Left lobe of liver (tissue), 2 donors: Measurements from ENCODE around the gene B4GALNT3. TPM values are rescaled to one million over a fixed set of nuclear protein-coding genes. Genes with fewer than 3 reads are reported as not detected.

Experiments
- ATAC-seq: fragments of 200-7000 bp; cut with Tn5 transposase; one replicate; pipeline ENCODE4 v1.9.1; 2020; ENCODE audit warnings: mild to moderate bottlenecking, moderate library complexity
- DNase-seq: peaks from one replicate; pipeline ENCODE4 v3.0.0-alpha.2; 2020; ENCODE audit warnings: low spot score
- total RNA-seq: library from RNA; stranded (reverse); gene quantifications from one replicate; pipeline ENCODE4 v1.2.1, GENCODE V29; 2021
- donor health status: DM: no; HTN: no; CAD: no; lungs with moderate emphysema.
- donor health status: DM: no; HTN: yes; CAD: no.

Gene B4GALNT3
- total RNA-seq, 1 donor from 2014 or later, result 0.30 TPM

DNA sequence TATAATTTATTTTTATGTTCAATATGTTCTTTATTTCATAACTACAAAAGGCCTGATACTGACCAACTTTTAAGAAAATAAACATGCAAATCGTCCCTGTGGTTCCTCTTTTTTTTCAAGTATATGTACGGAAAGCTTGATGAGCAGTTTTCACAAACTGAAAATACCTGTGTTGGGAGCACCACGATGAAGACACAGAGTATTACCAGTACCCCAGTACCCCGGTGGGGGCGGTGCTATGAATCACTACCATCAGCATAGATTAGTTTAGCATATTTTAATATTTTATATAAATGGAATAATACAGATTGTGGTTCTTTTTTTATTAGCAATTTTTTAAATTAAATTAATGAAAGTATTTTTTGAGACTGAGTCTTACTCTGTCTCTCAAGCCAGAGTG lies 7.0 kb downstream of the B4GALNT3 start:
- no peak for ATAC-seq
- DNase-seq, result no peak

DNA sequence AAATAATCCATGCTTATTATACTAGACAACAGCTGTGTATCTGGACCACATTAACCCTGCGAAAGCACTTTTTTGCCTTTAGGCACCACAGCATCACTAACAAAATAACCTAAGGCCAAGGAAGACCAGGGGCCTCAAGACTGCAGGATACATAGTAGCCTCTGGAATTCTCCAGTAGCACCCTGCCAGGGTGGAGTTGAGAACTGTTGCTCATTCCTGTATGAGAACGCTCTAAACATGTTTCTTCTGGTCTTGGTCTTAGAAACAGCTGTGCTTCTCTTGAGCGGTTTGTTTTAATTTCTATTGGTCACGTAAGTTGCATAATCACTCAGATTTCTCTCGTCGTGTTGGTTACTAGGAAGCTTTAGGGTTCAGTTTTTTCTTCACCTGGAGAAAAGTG lies 7.9 kb downstream of the B4GALNT3 start:
- ATAC-seq (no peak), DNase-seq (no peak)

- no peak for DNase-seq
- ATAC-seq, result no peak
Observed at GRCh38 chr12:468671-469389, 9.1 kb downstream of the B4GALNT3 start.

GRCh38 chr12:470133-470532 lies 10.4 kb downstream of the B4GALNT3 start:
- ATAC-seq, result no peak
- DNase-seq, result no peak

GRCh38 chr12:473198-473597 lies 13.5 kb downstream of the B4GALNT3 start:
- ATAC-seq, result no peak
- no peak for DNase-seq

GRCh38 chr12:473863-474577 lies 14.3 kb downstream of the B4GALNT3 start:
- DNase-seq, result no peak

DNA sequence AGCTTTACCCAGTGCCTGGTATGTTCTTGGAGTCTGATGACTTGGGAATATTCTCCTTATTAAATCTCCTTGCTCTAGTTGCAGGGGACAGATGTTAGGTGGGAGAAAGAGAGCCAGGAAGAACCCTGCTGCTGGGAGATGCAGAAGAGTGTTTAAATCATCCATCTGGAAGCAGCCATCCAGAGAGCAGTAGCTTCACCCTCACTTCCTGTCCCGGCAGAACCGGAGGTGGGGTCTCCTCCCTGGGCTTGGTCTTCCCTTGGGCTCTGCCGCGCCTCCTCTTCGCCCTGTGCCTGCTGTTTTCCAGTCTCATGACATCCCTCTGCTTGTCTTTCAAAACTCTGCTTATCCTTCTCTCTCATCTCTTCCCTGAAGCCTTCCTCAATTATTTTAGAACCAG lies 15.5 kb downstream of the B4GALNT3 start:
- ATAC-seq (no peak), DNase-seq (no peak)

More at GRCh38 chr12:473863-474577, 14.3 kb downstream of the B4GALNT3 start:
- no peak for ATAC-seq

GRCh38 chr12:479161-479560 lies 19.4 kb downstream of the B4GALNT3 start:
- DNase-seq (no peak), ATAC-seq (no peak)

DNA sequence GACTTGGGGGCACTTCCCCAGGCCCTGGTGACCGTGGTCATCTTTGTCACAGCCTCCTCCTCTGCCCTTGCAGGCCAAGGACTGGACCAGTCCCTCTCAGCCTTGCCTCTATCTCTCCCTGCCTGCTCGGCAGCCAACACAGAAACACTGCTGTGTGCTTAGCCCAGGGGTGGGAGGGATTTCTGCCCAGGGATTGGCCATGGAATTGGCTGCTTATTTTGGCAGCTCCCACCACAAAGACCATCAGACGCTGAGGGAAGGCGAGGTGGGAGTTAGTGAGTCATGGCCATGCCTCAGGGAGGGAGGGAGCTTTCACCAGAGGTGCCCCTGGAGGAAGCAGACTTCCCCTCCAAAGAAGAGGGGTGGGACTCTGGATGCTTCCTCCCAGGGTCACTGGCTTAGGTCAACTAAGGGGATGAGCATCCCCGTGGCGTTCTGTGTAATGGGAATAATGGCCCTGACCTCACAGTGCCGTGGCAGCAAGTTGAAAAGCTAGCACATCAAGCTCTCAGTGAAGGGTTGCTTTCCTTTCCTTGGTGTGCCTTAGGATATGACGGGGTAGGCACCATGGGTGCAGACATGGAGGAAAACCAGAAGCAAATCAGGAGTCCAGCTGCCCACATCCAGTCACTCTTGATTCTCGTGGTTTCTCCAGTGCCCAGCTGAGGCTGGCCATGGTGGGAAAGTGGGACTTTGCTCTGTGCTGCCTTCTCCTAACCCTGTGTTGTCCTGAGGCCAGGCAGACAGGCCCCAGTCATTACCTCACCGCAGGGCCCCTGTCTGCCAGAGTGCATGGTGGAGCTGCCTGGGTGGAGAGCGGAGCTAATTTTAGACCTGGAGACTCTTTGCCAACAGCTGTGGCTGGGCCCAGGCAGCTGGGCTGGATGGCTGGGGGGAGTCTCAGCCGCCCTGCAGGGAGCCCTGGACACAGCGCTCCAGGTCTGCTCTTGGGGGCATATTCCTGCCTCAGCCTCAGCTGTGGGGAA lies 21.4 kb downstream of the B4GALNT3 start:
- DNase-seq (no peak), ATAC-seq (no peak)

- no peak for ATAC-seq
- no peak for DNase-seq
Observed at GRCh38 chr12:482061-482460, 22.3 kb downstream of the B4GALNT3 start.

DNA sequence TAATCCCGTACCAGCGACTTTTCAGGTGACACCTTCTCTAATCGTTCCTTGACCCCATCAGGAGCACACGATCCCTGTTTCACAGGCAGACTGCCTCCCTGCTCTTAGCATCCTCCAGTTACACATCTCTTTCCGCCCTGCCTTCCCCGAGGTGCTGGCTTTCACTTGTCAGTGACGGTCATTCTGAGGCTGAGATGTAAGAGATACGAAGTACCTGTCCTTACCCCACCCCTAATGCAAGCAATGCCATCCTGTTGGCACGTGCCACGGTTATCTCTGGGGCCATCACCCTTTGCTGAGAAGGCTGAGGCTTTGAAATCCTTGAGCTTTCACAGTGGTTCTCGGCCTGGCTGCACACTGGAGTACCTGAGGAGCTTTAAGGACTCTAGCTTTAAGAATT lies 24.4 kb downstream of the B4GALNT3 start:
- no peak for ATAC-seq
- DNase-seq, result no peak

DNA sequence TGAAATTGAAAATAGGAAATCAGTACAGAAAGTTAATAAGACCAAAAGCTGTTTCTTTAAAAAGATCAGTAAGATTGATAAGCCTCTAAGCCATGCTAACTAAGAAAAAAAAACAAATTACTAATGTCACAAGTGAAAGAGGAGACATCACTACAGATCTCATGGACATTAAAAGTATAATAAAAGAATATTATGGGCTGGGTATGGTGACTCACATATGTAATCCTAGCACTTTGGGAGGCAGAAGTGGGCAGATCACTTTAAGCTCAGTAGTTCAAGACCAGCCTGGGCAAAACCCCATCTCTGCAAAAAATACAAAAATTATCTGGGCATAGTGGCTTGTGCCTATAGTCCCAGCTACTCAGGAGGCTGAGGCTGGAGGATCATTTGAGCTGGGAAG lies 30.5 kb downstream of the B4GALNT3 start:
- DNase-seq (no peak), ATAC-seq (no peak)

GRCh38 chr12:495466-495865 lies 35.7 kb downstream of the B4GALNT3 start:
- DNase-seq (no peak), ATAC-seq (no peak)

DNA sequence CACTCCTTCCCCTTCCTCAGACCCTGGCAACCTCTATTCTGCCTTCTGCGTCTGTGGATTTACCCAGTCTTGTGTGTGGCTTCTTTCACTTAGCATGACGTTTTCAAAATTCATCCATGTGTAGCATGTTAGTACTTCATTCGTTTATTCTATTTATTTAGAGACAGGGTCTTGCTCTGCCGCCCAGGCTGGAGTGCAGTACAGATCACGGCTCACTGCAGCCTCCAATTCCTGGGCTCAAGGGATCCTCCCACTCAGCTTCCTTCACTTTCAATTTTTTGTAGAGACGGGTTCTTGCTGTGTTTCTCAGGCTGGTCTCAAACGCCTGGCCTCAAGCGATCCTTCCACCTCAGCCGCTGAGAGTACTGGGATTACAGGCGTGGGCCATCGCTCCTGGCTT lies 37.0 kb downstream of the B4GALNT3 start:
- DNase-seq, result no peak
- no peak for ATAC-seq

DNA sequence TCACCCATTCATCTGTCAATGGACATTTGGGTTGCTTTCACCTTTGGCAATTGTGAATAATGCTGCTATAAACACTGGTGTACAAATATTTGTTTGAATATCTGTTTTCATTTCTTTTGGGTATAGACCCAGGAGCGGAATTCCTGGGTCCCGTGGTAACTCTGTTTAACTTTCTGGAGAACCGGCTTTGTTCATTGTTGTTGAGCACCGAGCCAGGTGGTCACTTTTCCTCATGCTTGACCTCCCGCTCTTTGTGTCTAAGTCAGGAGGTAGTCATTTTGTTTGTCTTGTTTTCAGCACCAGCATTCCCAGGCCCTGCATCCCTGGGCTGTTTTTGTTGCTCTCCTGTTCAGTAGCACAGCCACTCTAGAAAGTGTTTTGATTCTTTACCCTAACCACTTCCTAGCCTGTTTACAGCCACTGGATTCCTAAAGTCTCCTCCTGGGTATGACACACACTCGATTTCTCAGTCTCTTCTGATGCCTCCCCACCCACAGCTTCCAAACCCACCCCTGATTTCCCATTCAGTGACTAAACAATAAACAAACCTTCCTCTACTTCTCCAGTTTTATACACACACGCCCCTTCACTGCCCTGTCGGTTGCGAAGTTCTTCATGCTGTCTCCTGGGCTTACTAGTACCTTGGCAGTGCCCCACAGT lies 37.9 kb downstream of the B4GALNT3 start:
- ATAC-seq, result no peak
- DNase-seq, result no peak

- DNase-seq (no peak), ATAC-seq (no peak)
Observed at GRCh38 chr12:499837-500458, 40.2 kb downstream of the B4GALNT3 start.

GRCh38 chr12:501722-502447 lies 42.1 kb downstream of the B4GALNT3 start:
- no peak for ATAC-seq

GRCh38 chr12:503111-503761 lies 43.5 kb downstream of the B4GALNT3 start:
- ATAC-seq (no peak), DNase-seq (no peak)

More at GRCh38 chr12:501722-502447, 42.1 kb downstream of the B4GALNT3 start:
- DNase-seq, result no peak

DNA sequence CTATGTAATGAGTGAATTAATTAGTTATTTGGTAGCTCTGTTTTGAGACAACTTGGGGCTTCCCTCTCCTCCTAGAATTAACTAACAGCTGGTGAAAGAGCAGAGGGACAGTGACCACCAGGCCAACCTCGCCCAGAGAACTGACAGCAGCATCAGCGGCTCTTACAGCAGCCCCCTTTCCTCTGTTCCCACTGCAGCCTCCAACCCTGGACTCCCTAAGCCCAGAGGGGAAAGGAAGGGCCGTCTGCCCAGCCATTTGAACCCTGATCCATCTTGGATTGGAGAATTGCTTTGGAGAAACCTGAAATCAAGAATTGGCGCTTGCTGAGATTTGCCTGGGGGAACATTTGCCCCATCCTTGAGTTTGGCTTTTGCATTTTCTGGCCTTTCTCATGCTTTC lies 45.5 kb downstream of the B4GALNT3 start:
- ATAC-seq (no peak), DNase-seq (no peak)
